Bronchus fibroblast of lung (primary cell): Measurements from ENCODE around the gene SGMS1. TPM values are rescaled to one million over a fixed set of nuclear protein-coding genes. Genes with fewer than 3 reads are reported as not detected.

Source experiments
- total RNA-seq: library from RNA; depleted of rRNA; stranded (reverse); fragments of >200 nt; gene quantifications from 2 replicates; pipeline ENCODE4 v1.2.3, GENCODE V29; 2015

Gene SGMS1
- 42.2 and 43.6 TPM in 2 replicates for total RNA-seq

DNA sequence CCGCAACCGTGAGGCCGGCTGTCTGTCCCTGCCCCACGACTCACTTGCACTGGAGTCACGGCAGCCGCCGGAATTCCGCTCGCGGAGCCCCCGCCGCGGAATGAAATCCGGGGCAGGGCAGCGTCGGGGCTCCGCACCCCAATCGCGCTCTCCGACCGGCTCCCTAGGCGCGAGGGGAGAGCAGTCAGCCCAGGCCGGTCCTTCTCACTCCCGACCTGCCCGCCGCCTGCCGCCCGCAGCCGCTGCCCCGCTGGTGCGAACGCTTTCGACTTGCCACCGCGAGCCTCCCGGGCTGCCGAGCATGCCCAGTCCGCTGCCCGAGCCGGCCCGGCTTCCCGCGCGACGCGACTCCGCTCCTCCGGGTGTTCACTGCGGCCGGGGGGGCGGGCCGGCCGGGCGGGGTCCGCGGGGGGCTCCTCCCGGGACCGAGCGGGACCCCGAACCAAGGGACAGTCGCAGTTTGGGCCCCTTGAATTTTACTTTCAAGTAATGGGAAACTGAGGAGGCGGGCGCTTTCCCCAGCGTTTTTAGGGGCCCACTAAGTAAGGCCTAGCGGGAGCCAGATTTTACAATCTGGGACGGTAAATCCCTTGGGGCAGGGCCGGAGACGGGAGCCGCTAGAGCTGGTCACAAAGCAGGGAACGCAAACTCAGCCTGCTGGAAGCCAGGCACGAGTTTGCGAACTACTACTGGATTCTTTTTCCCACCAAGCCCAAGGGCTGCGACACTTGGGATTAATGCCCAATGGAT lies at the start of gene SGMS1:
SGMS1 (minus strand) TSS at position 294 of the 750 bp plus-strand sequence. CDS start 279,842 bp downstream, outside the sequence.

Other genes starting within 250 kb of the SGMS1 start
- 3.4 and 3.6 TPM in 2 replicates for gene ASAH2B, start 116.0 kb upstream of the SGMS1 start, total RNA-seq